IMR-90 (cell line): ENCODE measurements around the gene FAH. TPM values are rescaled to one million over a fixed set of nuclear protein-coding genes. Genes with fewer than 3 reads are reported as not detected.

ENCODE experiments used
- ATAC-seq: fragments of 200-7000 bp; cut with Tn5 transposase; 2 replicates; pipeline ENCODE4 v1.9.1; 2020; ENCODE audit warnings: low read depth, mild to moderate bottlenecking, moderate library complexity
- BruUV-seq: library from RNA; stranded (reverse); fragments of 400-500 nt; replicated peaks from 2 replicates; lab custom pipeline; 2021; lab: Mats Ljungman, UMichigan
- CTCF ChIA-PET: fragments of 300-600 bp; formaldehyde crosslinking; extraction: SDS; loops from one replicate; lab custom pipeline; 2021; ENCODE audit warnings: antibody characterized with exemption; lab: Yijun Ruan, JAX
- POLR2A ChIA-PET: fragments of 300-600 bp; sonication (Branson Sonifier 250); formaldehyde crosslinking; loops from one replicate; lab custom pipeline; 2022; ENCODE audit warnings: antibody characterized with exemption; ENCODE audit not compliant: unreplicated experiment; lab: Charles Lee
- DNase-seq: peaks from one replicate; pipeline ENCODE4 v3.0.0; 2013
- H2AFZ ChIP-seq: replicated peaks from 2 replicates; pipeline ENCODE3; 2013; ENCODE audit warnings: low read length, mild to moderate bottlenecking; ENCODE audit not compliant: poor library complexity
- H2AK5ac ChIP-seq: 2 replicates; pipeline ENCODE4 v1.6.1; 2013; ENCODE audit warnings: low read depth, low read length, inconsistent platforms
- H2AK9ac ChIP-seq: replicated peaks from 2 replicates; pipeline ENCODE3; 2013; ENCODE audit warnings: mild to moderate bottlenecking, low read depth, low read length, moderate library complexity; ENCODE audit not compliant: poor library complexity
- H2BK120ac ChIP-seq: 2 replicates; pipeline ENCODE4 v1.6.1; 2013; ENCODE audit warnings: low read depth, low read length, inconsistent platforms
- H2BK15ac ChIP-seq: 3 replicates; pipeline ENCODE4 v1.6.1; 2013; ENCODE audit warnings: low read depth, low read length, inconsistent platforms
- H2BK20ac ChIP-seq: 2 replicates; pipeline ENCODE4 v1.6.1; 2013; ENCODE audit warnings: low read depth, mild to moderate bottlenecking, inconsistent platforms, low read length, moderate library complexity
- H2BK5ac ChIP-seq: 2 replicates; pipeline ENCODE4 v1.6.1; 2013; ENCODE audit warnings: mild to moderate bottlenecking, low read depth, low read length, inconsistent platforms; ENCODE audit not compliant: poor library complexity, severe bottlenecking
- H3K14ac ChIP-seq: replicated peaks from 2 replicates; pipeline ENCODE4 v1.6.1; 2013; ENCODE audit warnings: low read depth, low read length, inconsistent platforms
- H3K18ac ChIP-seq: 2 replicates; pipeline ENCODE4 v1.6.1; 2013; ENCODE audit warnings: low read depth, low read length, control low read depth
- H3K23ac ChIP-seq: 2 replicates; pipeline ENCODE4 v1.6.1; 2013; ENCODE audit warnings: low read depth, low read length, inconsistent platforms
- H3K27ac ChIP-seq: 2 replicates; pipeline ENCODE4 v1.5.1; 2013; ENCODE audit warnings: mild to moderate bottlenecking, control low read depth, low read length; ENCODE audit not compliant: insufficient read depth
- H3K27me3 ChIP-seq: 2 replicates; pipeline ENCODE4 v1.6.1; 2013; ENCODE audit warnings: low read length; ENCODE audit not compliant: control insufficient read depth, insufficient read depth
- H3K36me3 ChIP-seq: 2 replicates; pipeline ENCODE4 v1.6.1; 2013; ENCODE audit warnings: low read length, mixed read lengths; ENCODE audit not compliant: control insufficient read depth, insufficient read depth
- H3K4ac ChIP-seq: 2 replicates; pipeline ENCODE4 v1.6.1; 2013; ENCODE audit warnings: low read depth, low read length, inconsistent platforms
- H3K4me1 ChIP-seq: 2 replicates; pipeline ENCODE4 v1.6.1; 2013; ENCODE audit warnings: low read length, mixed read lengths; ENCODE audit not compliant: control insufficient read depth, insufficient read depth
- H3K4me2 ChIP-seq: 2 replicates; pipeline ENCODE4 v1.6.1; 2013; ENCODE audit warnings: low read depth, mild to moderate bottlenecking, control low read depth, low read length, moderate library complexity
- H3K4me3 ChIP-seq: 2 replicates; pipeline ENCODE4 v1.5.1; 2013; ENCODE audit warnings: low read depth, mild to moderate bottlenecking, control low read depth, low read length, moderate library complexity; ENCODE audit not compliant: insufficient read depth
- H3K56ac ChIP-seq: 2 replicates; pipeline ENCODE4 v1.6.1; 2013; ENCODE audit warnings: low read length, inconsistent platforms; ENCODE audit not compliant: insufficient read depth; ENCODE audit errors: extremely low read depth
- H3K79me1 ChIP-seq, 2 experiments: 2 replicates each; pipeline ENCODE4 v1.6.1; 2013; ENCODE audit warnings: low read length in 2 of 2, inconsistent platforms in 1 of 2, low read depth in 1 of 2
- H3K9ac ChIP-seq: 2 replicates; pipeline ENCODE4 v1.6.1; 2013; ENCODE audit warnings: low read depth, low read length, control low read depth
- H3K9me1 ChIP-seq: 2 replicates; pipeline ENCODE4 v1.6.1; 2013; ENCODE audit warnings: low read length, inconsistent platforms; ENCODE audit not compliant: insufficient read depth
- H3K9me3 ChIP-seq: 2 replicates; pipeline ENCODE4 v1.6.1; 2013; ENCODE audit warnings: low read length; ENCODE audit not compliant: control insufficient read depth, insufficient read depth
- H4K20me1 ChIP-seq: 2 replicates; pipeline ENCODE4 v1.6.1; 2013; ENCODE audit warnings: low read length, inconsistent platforms; ENCODE audit not compliant: insufficient read depth
- H4K5ac ChIP-seq: 2 replicates; pipeline ENCODE4 v1.6.1; 2013; ENCODE audit warnings: mild to moderate bottlenecking, low read depth, low read length, control low read depth
- H4K8ac ChIP-seq, 2 experiments: 2 replicates each; pipeline ENCODE4 v1.6.1; 2013; ENCODE audit warnings: low read depth in 2 of 2, low read length in 2 of 2, control low read depth in 1 of 2, inconsistent platforms in 1 of 2
- H4K91ac ChIP-seq: 2 replicates; pipeline ENCODE4 v1.6.1; 2013; ENCODE audit warnings: low read depth, low read length, inconsistent platforms; ENCODE audit not compliant: insufficient read depth
- CHD1 ChIP-seq: IDR thresholded peaks from 2 replicates; pipeline ENCODE4 v1.6.1; 2012; ENCODE audit warnings: low read depth, low read length, improper control_type of control experiment
- FOS ChIP-seq: fragments of 150-350 bp; IDR thresholded peaks from 2 replicates; pipeline ENCODE4 v1.6.1; 2016; ENCODE audit warnings: low read depth, low read length
- RAD21 ChIP-seq: IDR thresholded peaks from 2 replicates; pipeline ENCODE4 v1.6.1; 2012; ENCODE audit warnings: low read length, improper control_type of control experiment
- USF2 ChIP-seq: fragments of 150-350 bp; IDR thresholded peaks from 2 replicates; pipeline ENCODE4 v1.6.1; 2017; ENCODE audit warnings: mild to moderate bottlenecking, antibody characterized with exemption, low read length, low read depth
- WGBS, 2 experiments: methylation state at CpG; one replicate each; pipeline versions ENCODE4 v1.1.5 to v1.1.7; 2013; ENCODE audit warnings: missing lambda C conversion rate in 2 of 2; ENCODE audit not compliant: insufficient read length in 1 of 2; ENCODE audit errors: extremely low coverage in 2 of 2; 5-methylcytosine and 5-hydroxymethylcytosine counted together
- dilution Hi-C: fragments of 300-500 bp; cut with HindIII; formaldehyde crosslinking; loops from one replicate; pipeline ENCODE4 v1.14.3; 2018; ENCODE audit warnings: low sequenced_read_pairs; ENCODE audit not compliant: unreplicated experiment
- in situ Hi-C: fragments of 300-500 bp; cut with MboI; formaldehyde crosslinking; loops from 3 replicates; pipeline ENCODE4 v1.14.3; 2019; ENCODE audit warnings: low sequenced_read_pairs, inconsistent platforms, mixed read lengths
- intact Hi-C: fragments of 100-400 bp; cut with micrococcal nuclease; formaldehyde crosslinking; loops from 2 replicates; pipeline ENCODE4 v1.10.0; 2022
- polyA plus RNA-seq, 3 experiments: library from polyadenylated mRNA; depleted of rRNA; stranded (reverse); fragments of >200 nt; gene quantifications; 2 replicates each; pipeline ENCODE4 v1.2.3, GENCODE V29; 2012; ENCODE audit warnings: low replicate concordance in 1 of 3
- total RNA-seq: library from RNA; depleted of rRNA; stranded (reverse); fragments of >200 nt; gene quantifications from 2 replicates; pipeline ENCODE4 v1.2.3, GENCODE V29; 2012

Gene FAH
- total and polyA plus RNA-seq, 2 of the 4 experiments (the other 2 are of a cell fraction): 43.1 to 48.6 TPM

GRCh38 chr15:80142646-80143045 is 10.2 kb upstream of the FAH start:
- no peak overlapping the region for H3K23ac ChIP-seq
- H2BK5ac ChIP-seq: no peak overlapping the region
- no peak overlapping the region for H3K4ac ChIP-seq
- H3K36me3 ChIP-seq: no peaks in the 10 kb centered on the region
- H4K8ac ChIP-seq: no peak overlapping the region
- no CpG with 5 or more reads among the region's 5 CpGs for WGBS, 2 experiments
- H3K4me1 ChIP-seq: no peaks in the 10 kb centered on the region
- no peak overlapping the region for H2AK9ac ChIP-seq
- intact Hi-C loops (no loop called here), dilution Hi-C loops (no loop called here), in situ Hi-C loops (no loop called here)
- H3K14ac ChIP-seq: no peak overlapping the region
- H4K5ac ChIP-seq: no peak overlapping the region
- no peak overlapping the region for H2BK15ac ChIP-seq
- no peak overlapping the region for H2AK5ac ChIP-seq
- H3K9me1 ChIP-seq: no peaks in the 10 kb centered on the region
- ATAC-seq (no peak), DNase-seq (no peak)
- H4K91ac ChIP-seq: no peak overlapping the region
- H3K4me2 ChIP-seq: no peak overlapping the region
- no peak overlapping the region for H3K18ac ChIP-seq
- H4K20me1 ChIP-seq: no peaks in the 10 kb centered on the region
- BruUV-seq: no TSS peak
- no peak overlapping the region for H2BK120ac ChIP-seq
- CTCF ChIA-PET: no interaction called here
- no peaks in the 10 kb centered on the region for H3K27me3 ChIP-seq
- H3K9ac ChIP-seq: no peak overlapping the region
- H3K4me3 ChIP-seq: no peak overlapping the region
- no peak overlapping the region for H2BK20ac ChIP-seq
- no peaks in the 10 kb centered on the region for H3K9me3 ChIP-seq
- no peak for TF ChIP-seq USF2
- TF ChIP-seq RAD21: no peak
- TF ChIP-seq FOS: no peak
- TF ChIP-seq CHD1: no peak
- H2AFZ ChIP-seq: no peak overlapping the region
- no peaks in the 10 kb centered on the region for H3K79me1 ChIP-seq
- no peak overlapping the region for H3K27ac ChIP-seq
- no peak overlapping the region for H3K56ac ChIP-seq
- POLR2A ChIA-PET: no interaction called here
